Measurements from ENCODE around the gene LRG1.

DNA sequence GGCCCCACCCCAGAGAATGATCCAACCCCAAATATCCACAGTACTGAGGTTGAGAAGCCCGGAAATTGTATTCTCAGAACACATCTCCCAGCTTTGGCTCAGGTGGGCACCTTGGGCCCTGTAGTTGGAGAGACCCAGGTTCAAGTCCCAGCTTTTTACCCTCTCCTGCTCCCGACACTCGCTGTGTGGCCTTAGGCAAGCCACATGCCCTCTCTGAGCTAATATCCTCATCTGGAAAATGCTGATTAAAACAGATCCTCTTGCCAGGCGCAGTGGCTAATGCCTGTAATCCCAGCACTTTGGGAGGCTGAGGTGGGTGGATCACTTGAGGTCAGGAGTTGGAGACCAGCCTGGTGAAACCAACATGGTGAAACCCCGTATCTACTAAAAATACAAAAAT, 24.1 kb downstream of the LRG1 start:
- TF ChIP-seq CTCF (CRISPR knock-in tag; IDR thresholded peaks at IDR 0.05) (no peak), SNAPC5 (CRISPR knock-in tag; IDR thresholded peaks at IDR 0.05; ENCODE audit: borderline replicate concordance) (no peak), RFX5 (IDR thresholded peaks at IDR 0.05; ENCODE audit: low read depth, low read length) (no peak), JUND (CRISPR knock-in tag; IDR thresholded peaks at IDR 0.05) (no peak), HNRNPL (IDR thresholded peaks at IDR 0.05; ENCODE audit: low read depth, low read length) (no peak), POLR2A (IDR thresholded peaks at IDR 0.05; ENCODE audit: insufficient read depth in 1 of 2, low read depth in 2 of 2, low read length in 2 of 2) (no peak), ZBTB21 (CRISPR knock-in tag; IDR thresholded peaks at IDR 0.05) (no peak), ASH2L (IDR thresholded peaks at IDR 0.05; ENCODE audit: insufficient read length, low read depth, low read length) (no peak), ZNF619 (CRISPR knock-in tag; IDR thresholded peaks at IDR 0.05) (no peak), MIER2 (CRISPR knock-in tag; IDR thresholded peaks at IDR 0.05) (no peak)
- TF ChIP-seq, protein P1, sequence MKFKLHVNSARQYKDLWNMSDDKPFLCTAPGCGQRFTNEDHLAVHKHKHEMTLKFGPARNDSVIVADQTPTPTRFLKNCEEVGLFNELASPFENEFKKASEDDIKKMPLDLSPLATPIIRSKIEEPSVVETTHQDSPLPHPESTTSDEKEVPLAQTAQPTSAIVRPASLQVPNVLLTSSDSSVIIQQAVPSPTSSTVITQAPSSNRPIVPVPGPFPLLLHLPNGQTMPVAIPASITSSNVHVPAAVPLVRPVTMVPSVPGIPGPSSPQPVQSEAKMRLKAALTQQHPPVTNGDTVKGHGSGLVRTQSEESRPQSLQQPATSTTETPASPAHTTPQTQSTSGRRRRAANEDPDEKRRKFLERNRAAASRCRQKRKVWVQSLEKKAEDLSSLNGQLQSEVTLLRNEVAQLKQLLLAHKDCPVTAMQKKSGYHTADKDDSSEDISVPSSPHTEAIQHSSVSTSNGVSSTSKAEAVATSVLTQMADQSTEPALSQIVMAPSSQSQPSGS (CRISPR knock-in tag; IDR thresholded peaks at IDR 0.05), result no peak
- TF ChIP-seq, protein P2, sequence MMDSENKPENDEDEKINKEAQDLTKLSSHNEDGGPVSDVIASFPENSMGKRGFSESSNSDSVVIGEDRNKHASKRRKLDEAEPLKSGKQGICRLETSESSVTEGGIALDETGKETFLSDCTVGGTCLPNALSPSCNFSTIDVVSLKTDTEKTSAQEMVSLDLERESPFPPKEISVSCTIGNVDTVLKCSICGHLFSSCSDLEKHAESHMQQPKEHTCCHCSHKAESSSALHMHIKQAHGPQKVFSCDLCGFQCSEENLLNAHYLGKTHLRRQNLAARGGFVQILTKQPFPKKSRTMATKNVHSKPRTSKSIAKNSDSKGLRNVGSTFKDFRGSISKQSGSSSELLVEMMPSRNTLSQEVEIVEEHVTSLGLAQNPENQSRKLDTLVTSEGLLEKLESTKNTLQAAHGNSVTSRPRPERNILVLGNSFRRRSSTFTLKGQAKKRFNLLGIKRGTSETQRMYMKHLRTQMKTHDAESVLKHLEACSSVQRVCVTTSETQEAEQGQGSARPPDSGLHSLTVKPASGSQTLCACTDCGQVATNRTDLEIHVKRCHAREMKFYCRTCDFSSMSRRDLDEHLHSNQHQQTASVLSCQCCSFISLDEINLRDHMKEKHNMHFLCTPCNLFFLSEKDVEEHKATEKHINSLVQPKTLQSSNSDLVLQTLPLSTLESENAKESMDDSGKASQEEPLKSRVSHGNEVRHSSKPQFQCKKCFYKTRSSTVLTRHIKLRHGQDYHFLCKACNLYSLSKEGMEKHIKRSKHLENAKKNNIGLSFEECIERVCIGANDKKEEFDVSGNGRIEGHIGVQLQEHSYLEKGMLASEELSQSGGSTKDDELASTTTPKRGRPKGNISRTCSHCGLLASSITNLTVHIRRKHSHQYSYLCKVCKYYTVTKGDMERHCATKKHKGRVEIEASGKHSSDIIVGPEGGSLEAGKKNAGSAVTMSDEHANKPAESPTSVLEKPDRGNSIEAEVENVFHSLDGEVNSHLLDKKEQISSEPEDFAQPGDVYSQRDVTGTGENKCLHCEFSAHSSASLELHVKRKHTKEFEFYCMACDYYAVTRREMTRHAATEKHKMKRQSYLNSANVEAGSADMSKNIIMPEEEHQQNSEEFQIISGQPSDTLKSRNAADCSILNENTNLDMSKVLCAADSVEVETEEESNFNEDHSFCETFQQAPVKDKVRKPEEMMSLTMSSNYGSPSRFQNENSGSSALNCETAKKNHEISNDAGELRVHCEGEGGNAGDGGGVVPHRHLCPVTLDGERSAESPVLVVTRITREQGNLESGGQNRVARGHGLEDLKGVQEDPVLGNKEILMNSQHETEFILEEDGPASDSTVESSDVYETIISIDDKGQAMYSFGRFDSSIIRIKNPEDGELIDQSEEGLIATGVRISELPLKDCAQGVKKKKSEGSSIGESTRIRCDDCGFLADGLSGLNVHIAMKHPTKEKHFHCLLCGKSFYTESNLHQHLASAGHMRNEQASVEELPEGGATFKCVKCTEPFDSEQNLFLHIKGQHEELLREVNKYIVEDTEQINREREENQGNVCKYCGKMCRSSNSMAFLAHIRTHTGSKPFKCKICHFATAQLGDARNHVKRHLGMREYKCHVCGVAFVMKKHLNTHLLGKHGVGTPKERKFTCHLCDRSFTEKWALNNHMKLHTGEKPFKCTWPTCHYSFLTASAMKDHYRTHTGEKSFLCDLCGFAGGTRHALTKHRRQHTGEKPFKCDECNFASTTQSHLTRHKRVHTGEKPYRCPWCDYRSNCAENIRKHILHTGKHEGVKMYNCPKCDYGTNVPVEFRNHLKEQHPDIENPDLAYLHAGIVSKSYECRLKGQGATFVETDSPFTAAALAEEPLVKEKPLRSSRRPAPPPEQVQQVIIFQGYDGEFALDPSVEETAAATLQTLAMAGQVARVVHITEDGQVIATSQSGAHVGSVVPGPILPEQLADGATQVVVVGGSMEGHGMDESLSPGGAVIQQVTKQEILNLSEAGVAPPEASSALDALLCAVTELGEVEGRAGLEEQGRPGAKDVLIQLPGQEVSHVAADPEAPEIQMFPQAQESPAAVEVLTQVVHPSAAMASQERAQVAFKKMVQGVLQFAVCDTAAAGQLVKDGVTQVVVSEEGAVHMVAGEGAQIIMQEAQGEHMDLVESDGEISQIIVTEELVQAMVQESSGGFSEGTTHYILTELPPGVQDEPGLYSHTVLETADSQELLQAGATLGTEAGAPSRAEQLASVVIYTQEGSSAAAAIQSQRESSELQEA (CRISPR knock-in tag; IDR thresholded peaks at IDR 0.05; ENCODE audit: not compliant biosample characterization), result no peak
